Lower leg skin (tissue), 3 donors: Measurements from ENCODE around the gene GPAT3.

Source experiments
- CTCF ChIP-seq, 3 donors: fragments of 450-650 bp; IDR thresholded peaks; one replicate each; pipeline ENCODE4 v1.5.1; 2016; ENCODE audit warnings: antibody characterized with exemption in 3 of 3, mild to moderate bottlenecking in 3 of 3, moderate library complexity in 2 of 3
- POLR2A ChIP-seq, 2 donors: fragments of 450-650 bp; IDR thresholded peaks; one replicate each; pipeline ENCODE4 v1.6.1; 2016 to 2017; ENCODE audit warnings: antibody characterized with exemption in 2 of 2, mild to moderate bottlenecking in 1 of 2, moderate library complexity in 1 of 2

GRCh38 chr4:83613023-83613422, 77.1 kb downstream of the GPAT3 start:
- TF ChIP-seq CTCF (IDR thresholded peaks at IDR 0.05) = no peak
- no peak for TF ChIP-seq POLR2A (IDR thresholded peaks at IDR 0.05)
